HL-60 (cell line): ENCODE results near the gene ANKFN1.
"Not testable (repeated sequence)": the region's sequence is repeated elsewhere in the genome, so short reads cannot be mapped to it uniquely, and the experiment has no call there.

ENCODE experiments used
- DNase-seq, 2 experiments: peaks; one replicate each; pipeline ENCODE4 v3.0.0-alpha.2; 2010 to 2020; ENCODE audit warnings: low read depth in 1 of 2, low spot score in 1 of 2
- H3K27ac ChIP-seq: fragments of 250-450 bp; sonication (Bioruptor Pico); replicated peaks from 2 replicates; pipeline ENCODE4 v1.5.1; 2020; ENCODE audit warnings: mild to moderate bottlenecking, moderate library complexity
- H3K27me3 ChIP-seq: fragments of 250-450 bp; sonication (Bioruptor Pico); 2 replicates; pipeline ENCODE4 v1.5.1; 2021; ENCODE audit warnings: mild to moderate bottlenecking, moderate library complexity; ENCODE audit not compliant: insufficient read depth, poor library complexity, severe bottlenecking
- H3K4me3 ChIP-seq: replicated peaks from 2 replicates; pipeline ENCODE4 v1.5.1; 2011; ENCODE audit warnings: mild to moderate bottlenecking, control low read depth, low read length; ENCODE audit not compliant: insufficient read depth
- GABPA ChIP-seq: IDR thresholded peaks from 2 replicates; pipeline ENCODE4 v1.6.1; 2012; ENCODE audit warnings: low read depth
- POLR2AphosphoS5 ChIP-seq: IDR thresholded peaks from 2 replicates; pipeline ENCODE4 v1.6.1; 2012; ENCODE audit warnings: low read depth
- SPI1 ChIP-seq: IDR thresholded peaks from 2 replicates; pipeline ENCODE4 v1.6.1; 2012; ENCODE audit warnings: low read depth, mild to moderate bottlenecking, borderline replicate concordance
- TF ChIP-seq, protein P1 (sequence below): IDR thresholded peaks from one replicate; pipeline ENCODE4 v1.5.1; 2011; ENCODE audit warnings: low read length, control low read depth, inconsistent platforms; ENCODE audit not compliant: insufficient read depth
- TF ChIP-seq, protein P2 (sequence below): IDR thresholded peaks from 2 replicates; pipeline ENCODE4 v1.6.1; 2012; ENCODE audit warnings: low read depth; ENCODE audit not compliant: insufficient replicate concordance

ANKFN1 gene

DNA sequence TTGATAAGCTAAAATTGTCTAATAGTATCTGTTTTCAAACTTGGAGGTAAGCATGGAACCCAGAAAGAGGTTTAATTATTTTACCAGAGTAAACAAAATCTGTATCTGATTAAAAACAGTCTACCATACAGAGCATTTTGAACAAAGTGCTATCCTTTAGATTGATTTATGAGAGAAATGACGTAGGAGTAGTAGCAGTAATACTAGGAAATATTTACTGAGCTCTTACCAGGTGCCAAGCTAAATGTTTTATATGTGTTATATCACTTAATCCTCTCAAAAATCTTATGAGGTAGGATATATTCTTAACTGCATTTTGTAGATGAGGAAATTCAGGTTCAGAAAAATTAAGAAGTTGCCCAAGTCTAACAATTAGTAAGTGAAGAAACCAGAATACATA is 253.8 kb downstream of the ANKFN1 start:
- Histone ChIP-seq H3K27me3 (no peaks in the 10 kb centered on the region), H3K4me3 (no peak overlapping the region), H3K27ac (no peak overlapping the region)
- TF ChIP-seq SPI1 (no peak), GABPA (no peak), POLR2AphosphoS5 (no peak)
- TF ChIP-seq, protein P1, sequence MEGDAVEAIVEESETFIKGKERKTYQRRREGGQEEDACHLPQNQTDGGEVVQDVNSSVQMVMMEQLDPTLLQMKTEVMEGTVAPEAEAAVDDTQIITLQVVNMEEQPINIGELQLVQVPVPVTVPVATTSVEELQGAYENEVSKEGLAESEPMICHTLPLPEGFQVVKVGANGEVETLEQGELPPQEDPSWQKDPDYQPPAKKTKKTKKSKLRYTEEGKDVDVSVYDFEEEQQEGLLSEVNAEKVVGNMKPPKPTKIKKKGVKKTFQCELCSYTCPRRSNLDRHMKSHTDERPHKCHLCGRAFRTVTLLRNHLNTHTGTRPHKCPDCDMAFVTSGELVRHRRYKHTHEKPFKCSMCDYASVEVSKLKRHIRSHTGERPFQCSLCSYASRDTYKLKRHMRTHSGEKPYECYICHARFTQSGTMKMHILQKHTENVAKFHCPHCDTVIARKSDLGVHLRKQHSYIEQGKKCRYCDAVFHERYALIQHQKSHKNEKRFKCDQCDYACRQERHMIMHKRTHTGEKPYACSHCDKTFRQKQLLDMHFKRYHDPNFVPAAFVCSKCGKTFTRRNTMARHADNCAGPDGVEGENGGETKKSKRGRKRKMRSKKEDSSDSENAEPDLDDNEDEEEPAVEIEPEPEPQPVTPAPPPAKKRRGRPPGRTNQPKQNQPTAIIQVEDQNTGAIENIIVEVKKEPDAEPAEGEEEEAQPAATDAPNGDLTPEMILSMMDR = no peak
- TF ChIP-seq, protein P2, sequence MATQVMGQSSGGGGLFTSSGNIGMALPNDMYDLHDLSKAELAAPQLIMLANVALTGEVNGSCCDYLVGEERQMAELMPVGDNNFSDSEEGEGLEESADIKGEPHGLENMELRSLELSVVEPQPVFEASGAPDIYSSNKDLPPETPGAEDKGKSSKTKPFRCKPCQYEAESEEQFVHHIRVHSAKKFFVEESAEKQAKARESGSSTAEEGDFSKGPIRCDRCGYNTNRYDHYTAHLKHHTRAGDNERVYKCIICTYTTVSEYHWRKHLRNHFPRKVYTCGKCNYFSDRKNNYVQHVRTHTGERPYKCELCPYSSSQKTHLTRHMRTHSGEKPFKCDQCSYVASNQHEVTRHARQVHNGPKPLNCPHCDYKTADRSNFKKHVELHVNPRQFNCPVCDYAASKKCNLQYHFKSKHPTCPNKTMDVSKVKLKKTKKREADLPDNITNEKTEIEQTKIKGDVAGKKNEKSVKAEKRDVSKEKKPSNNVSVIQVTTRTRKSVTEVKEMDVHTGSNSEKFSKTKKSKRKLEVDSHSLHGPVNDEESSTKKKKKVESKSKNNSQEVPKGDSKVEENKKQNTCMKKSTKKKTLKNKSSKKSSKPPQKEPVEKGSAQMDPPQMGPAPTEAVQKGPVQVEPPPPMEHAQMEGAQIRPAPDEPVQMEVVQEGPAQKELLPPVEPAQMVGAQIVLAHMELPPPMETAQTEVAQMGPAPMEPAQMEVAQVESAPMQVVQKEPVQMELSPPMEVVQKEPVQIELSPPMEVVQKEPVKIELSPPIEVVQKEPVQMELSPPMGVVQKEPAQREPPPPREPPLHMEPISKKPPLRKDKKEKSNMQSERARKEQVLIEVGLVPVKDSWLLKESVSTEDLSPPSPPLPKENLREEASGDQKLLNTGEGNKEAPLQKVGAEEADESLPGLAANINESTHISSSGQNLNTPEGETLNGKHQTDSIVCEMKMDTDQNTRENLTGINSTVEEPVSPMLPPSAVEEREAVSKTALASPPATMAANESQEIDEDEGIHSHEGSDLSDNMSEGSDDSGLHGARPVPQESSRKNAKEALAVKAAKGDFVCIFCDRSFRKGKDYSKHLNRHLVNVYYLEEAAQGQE = no peak
- DNase-seq = no peak

DNA sequence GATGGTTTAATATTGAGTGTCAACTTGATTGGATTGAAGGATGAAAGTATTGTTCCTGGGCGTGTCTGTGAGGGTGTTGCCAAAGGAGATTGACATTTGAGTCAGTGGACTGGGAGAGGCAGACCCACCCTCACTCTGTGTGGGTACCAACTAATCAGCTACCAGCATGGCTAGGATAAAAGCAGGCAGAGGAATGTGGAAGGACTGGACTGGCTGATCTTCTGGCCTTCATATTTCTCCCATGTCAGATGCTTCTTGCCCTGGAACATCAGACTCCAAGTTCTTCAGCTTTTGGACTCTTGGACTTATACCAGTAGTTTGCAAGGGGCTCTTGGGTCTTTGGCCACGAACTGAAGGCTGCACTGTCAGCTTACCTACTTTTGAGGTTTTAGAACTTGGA is 259.1 kb downstream of the ANKFN1 start:
- DNase-seq, H3K4me3 ChIP-seq, H3K27me3 ChIP-seq, H3K27ac ChIP-seq: not testable (repeated sequence)

DNA sequence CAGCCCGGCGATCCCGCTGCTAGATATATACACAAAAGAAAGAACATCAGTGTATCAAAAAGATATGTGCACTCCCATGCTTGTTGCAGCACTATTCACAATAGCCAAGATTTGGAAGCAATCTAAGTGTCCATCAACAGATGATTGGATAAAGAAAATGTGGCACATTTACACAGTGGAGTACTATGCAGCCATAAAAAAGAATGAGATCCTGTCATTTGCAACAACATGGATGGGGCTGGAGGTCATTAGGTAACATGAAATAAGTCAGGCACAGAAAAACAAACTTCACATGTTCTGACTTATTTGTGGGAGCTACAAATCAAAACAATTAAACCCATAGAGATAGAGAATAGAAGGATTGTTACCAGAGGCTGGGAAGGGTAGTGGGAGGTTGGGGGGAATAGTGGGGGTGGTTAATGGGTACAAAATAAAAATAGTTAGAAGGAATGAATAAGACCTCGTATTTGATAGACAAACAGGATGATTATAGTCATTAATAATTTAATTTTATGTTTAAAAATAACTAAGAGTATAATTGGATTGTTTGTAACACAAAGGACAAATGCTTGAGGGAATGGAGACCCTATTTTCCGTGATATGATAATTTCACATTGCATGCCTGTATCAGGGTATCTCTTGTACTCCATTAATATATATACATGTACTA is 263.5 kb downstream of the ANKFN1 start:
- no peak overlapping the region for H3K27ac ChIP-seq
- TF ChIP-seq, protein P2 = no peak
- no peak for TF ChIP-seq SPI1
- no peak for TF ChIP-seq GABPA
- TF ChIP-seq POLR2AphosphoS5 = no peak
- TF ChIP-seq, protein P1 = no peak
- H3K27me3 ChIP-seq = peaks cover 5% of the 10 kb centered on the region
- DNase-seq = no peak
- no peak overlapping the region for H3K4me3 ChIP-seq

DNA sequence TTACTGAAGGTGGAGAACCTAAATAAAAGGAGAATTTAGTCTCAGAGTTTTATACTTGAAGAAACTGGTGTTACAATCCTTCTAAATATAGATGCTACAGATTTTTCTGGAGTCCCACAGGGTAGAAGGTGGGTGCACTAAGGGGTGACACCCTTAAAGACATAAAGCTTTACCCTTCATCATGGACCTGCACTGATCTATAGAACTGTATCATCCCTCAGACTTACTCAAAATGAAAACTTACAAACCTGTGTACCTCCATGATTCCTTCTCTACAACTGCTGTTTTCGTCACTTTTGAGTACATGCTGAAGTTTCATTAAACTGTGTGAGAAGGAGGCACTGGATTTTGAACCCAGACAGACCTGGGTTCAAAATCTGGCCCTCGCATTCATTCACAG is 270.7 kb downstream of the ANKFN1 start:
- Histone ChIP-seq H3K27me3 (no peaks in the 10 kb centered on the region), H3K27ac (no peak overlapping the region), H3K4me3 (no peak overlapping the region)
- TF ChIP-seq, protein P1 = no peak
- TF ChIP-seq SPI1 (no peak), POLR2AphosphoS5 (no peak), GABPA (no peak)
- TF ChIP-seq, protein P2 = no peak
- DNase-seq = no peak
